ENCODE data around the gene RNF26. TPM values are rescaled to one million over a fixed set of nuclear protein-coding genes. Genes with fewer than 3 reads are reported as not detected.
"Not testable (repeated sequence)": the region's sequence is repeated elsewhere in the genome, so short reads cannot be mapped to it uniquely, and the experiment has no call there.

The RNF26 gene
- total RNA-seq, 2 donors from 2014 or later: 8.2 to 10.3 TPM

- TF ChIP-seq CTCF (IDR thresholded peaks at IDR 0.05): no peak
- Histone ChIP-seq H3K27me3 (no peaks in the 10 kb centered on the region), H3K9me3 (no peaks in the 10 kb centered on the region), H3K36me3 (no peaks in the 10 kb centered on the region), H3K4me1 (peaks cover 0 to 32% of the 10 kb centered on the region in 2 donors), H3K4me3 (peak overlapping the region; percentile 39 to 56), H3K27ac (peak overlapping the region; percentile 59 to 94)
- no peak for DNase-seq (ENCODE audit: low spot score)
Measured at GRCh38 chr11:119382101-119382500, 47.8 kb downstream of the RNF26 start.

- H3K4me1 ChIP-seq: peaks cover 0 to 28% of the 10 kb centered on the region in 2 donors
- not testable (repeated sequence) for DNase-seq (ENCODE audit: low spot score); H3K27ac ChIP-seq; H3K9me3 ChIP-seq; H3K36me3 ChIP-seq; H3K4me3 ChIP-seq; H3K27me3 ChIP-seq
Measured at GRCh38 chr11:119382513-119382912, 48.2 kb downstream of the RNF26 start.

GRCh38 chr11:119384332-119384731, 50.0 kb downstream of the RNF26 start:
- TF ChIP-seq CTCF (IDR thresholded peaks at IDR 0.05): no peak
- H3K4me3 ChIP-seq: no peak overlapping the region
- no peak for DNase-seq (ENCODE audit: low spot score)
- H3K36me3 ChIP-seq: no peaks in the 10 kb centered on the region
- no peak overlapping the region for H3K27ac ChIP-seq
- peaks cover 0 to 24% of the 10 kb centered on the region in 2 donors for H3K4me1 ChIP-seq
- H3K9me3 ChIP-seq: no peaks in the 10 kb centered on the region
- H3K27me3 ChIP-seq: no peaks in the 10 kb centered on the region

Small RNA genes within 50 kb of the gene (microRNA-seq; reads per million reads assigned to microRNA genes)
- gene MIR6756 (ENCODE audit: borderline number of aligned reads in 2 of 2, borderline replicate concordance in 1 of 2): 0 reads per million in 2 donors

Other genes with a start within 250 kb of the RNF26 start
- gene HMBS, start 249.6 kb upstream of the RNF26 start, total RNA-seq: 10 to 100 TPM in 1 of 2 donors, 1 to 10 TPM in 1; 4.9 to 13.3 TPM
- gene DPAGT1, start 232.7 kb upstream of the RNF26 start, total RNA-seq: 10 to 100 TPM; 15.8 to 18.6 TPM
- 10 to 100 TPM; 10.0 to 14.2 TPM for gene C2CD2L, start 227.2 kb upstream of the RNF26 start, total RNA-seq
- gene HINFP, start 212.9 kb upstream of the RNF26 start, total RNA-seq: 10 to 100 TPM; 11.2 to 18.1 TPM
- gene ABCG4, start 185.5 kb upstream of the RNF26 start, total RNA-seq: 1 to 10 TPM; 1.4 to 1.8 TPM
- gene NLRX1, start 165.8 kb upstream of the RNF26 start, total RNA-seq: 10 to 100 TPM; 16.9 to 24.3 TPM
- 1 to 10 TPM; 1.7 to 5.6 TPM for gene NHERF4, start 149.1 kb upstream of the RNF26 start, total RNA-seq
- 10 to 100 TPM in 1 of 2 donors, 1 to 10 TPM in 1; 8.5 to 14.5 TPM for gene CBL, start 128.2 kb upstream of the RNF26 start, total RNA-seq
- gene MCAM, start 17.4 kb upstream of the RNF26 start, total RNA-seq: 100 to 1,000 TPM; 356 to 509 TPM
- 10 to 100 TPM; 41.4 to 47.4 TPM for gene C1QTNF5, start 6.4 kb downstream of the RNF26 start, total RNA-seq
- not detected for gene MFRP, start 12.2 kb downstream of the RNF26 start, total RNA-seq
- 10 to 100 TPM; 38.9 to 58.7 TPM for gene USP2, start 47.2 kb downstream of the RNF26 start, total RNA-seq
- gene THY1, start 88.6 kb downstream of the RNF26 start, total RNA-seq: 1 to 10 TPM; 2.0 to 7.2 TPM